Activated CD8-positive, alpha-beta memory T cell treated with anti-CD3 and anti-CD28 coated beads, Interleukin-2, amount 50 U/mL, for 4 hours (primary cell): Measurements from ENCODE around the gene SCPEP1.

Experiments used
- DNase-seq: peaks from one replicate; pipeline ENCODE4 v3.0.0-alpha.2; 2020

The SCPEP1 gene

GRCh38 chr17:57044976-57045867, 67.3 kb downstream of the SCPEP1 start:
- no peak for DNase-seq

GRCh38 chr17:57045868-57046704, 68.2 kb downstream of the SCPEP1 start:
- DNase-seq: peak; percentile 35

GRCh38 chr17:57046749-57047148, 68.8 kb downstream of the SCPEP1 start:
- DNase-seq: no peak

- no peak for DNase-seq
Observed at GRCh38 chr17:57048096-57048495, 70.2 kb downstream of the SCPEP1 start.

DNA sequence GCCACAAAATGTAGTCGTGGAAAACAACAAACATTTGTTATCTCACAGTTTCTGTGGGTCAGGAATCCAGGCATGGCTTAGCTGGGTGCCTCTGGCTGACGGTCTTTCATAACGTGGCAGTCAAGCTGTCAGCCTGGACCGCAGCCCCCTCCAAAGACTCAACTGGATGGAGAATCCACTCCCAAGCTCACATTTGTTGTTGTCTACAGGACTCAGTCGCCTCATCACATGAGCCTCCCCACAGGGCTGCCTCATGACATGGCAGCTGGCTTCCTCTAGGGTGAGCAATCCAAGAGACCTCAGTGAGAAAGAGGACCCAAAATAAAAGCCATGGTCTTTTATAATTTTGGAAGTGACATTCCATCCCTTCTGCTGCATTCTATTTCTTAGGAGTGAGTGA, 72.4 kb downstream of the SCPEP1 start:
- DNase-seq: no peak

GRCh38 chr17:57051886-57052361, 74.0 kb downstream of the SCPEP1 start:
- no peak for DNase-seq
